K562 (cell line): ENCODE results near the gene MPRIP. TPM values are rescaled to one million over a fixed set of nuclear protein-coding genes. Genes with fewer than 3 reads are reported as not detected.

Experiments
- ATAC-seq: fragments of 200-7000 bp; cut with Tn5 transposase; 3 replicates; pipeline ENCODE4 v1.9.1; 2020; ENCODE audit warnings: moderate library complexity
- BruUV-seq: library from RNA; stranded (reverse); fragments of 400-500 nt; replicated peaks from 2 replicates; lab custom pipeline; 2021; lab: Mats Ljungman, UMichigan
- CTCF ChIA-PET: fragments of 300-600 bp; formaldehyde crosslinking; extraction: SDS; loops from one replicate; lab custom pipeline; 2021; ENCODE audit warnings: low intra/inter-chr PET ratio; lab: Yijun Ruan, JAX
- POLR2A ChIA-PET: fragments of 300-600, 350-650 bp; sonication (Branson Sonifier 250); formaldehyde crosslinking; extraction: SDS; loops from one replicate; lab custom pipeline; 2021; ENCODE audit warnings: antibody characterized with exemption, inconsistent platforms; lab: Yijun Ruan, JAX
- DNase-seq, 4 experiments: peaks; one replicate each; pipeline versions ENCODE4 v3.0.0 to v3.0.0-alpha.2; 2011 to 2018; ENCODE audit warnings: low spot score in 3 of 4, mixed read lengths in 3 of 4; ENCODE audit errors: extremely low read depth in 1 of 4
- FAIRE-seq: peaks from 2 replicates; lab custom pipeline; 2011; peaks lifted over from hg19 to GRCh38; lab: Jason Lieb, UNC
- H2AFZ ChIP-seq: 2 replicates; pipeline ENCODE4 v1.6.0; 2011; ENCODE audit warnings: low read depth, low read length, control low read depth, inconsistent platforms
- H3K27ac ChIP-seq: fragments of 200-600 bp; 3 replicates; pipeline ENCODE4 v1.8.0; 2011; ENCODE audit warnings: low read depth, mild to moderate bottlenecking, control low read depth, inconsistent platforms, low read length, moderate library complexity, mixed read lengths; ENCODE audit errors: extremely low read depth
- H3K27me3 ChIP-seq, 2 experiments: fragments of 300-600 bp in 1 of 2; 2 replicates in 1 of 2; 3 replicates in 1 of 2; pipeline versions ENCODE4 v1.6.0 to v1.8.0; 2011; ENCODE audit warnings: inconsistent platforms in 2 of 2, low read length in 2 of 2, mild to moderate bottlenecking in 1 of 2, mixed read lengths in 1 of 2, moderate library complexity in 1 of 2; ENCODE audit not compliant: control insufficient read depth in 2 of 2, insufficient read depth in 2 of 2
- H3K36me3 ChIP-seq: fragments of 300-600 bp; 3 replicates; pipeline ENCODE4 v1.8.0; 2011; ENCODE audit warnings: mild to moderate bottlenecking, low read length, inconsistent platforms; ENCODE audit not compliant: control insufficient read depth, insufficient read depth
- H3K4me1 ChIP-seq, 2 experiments: fragments of 200-600 bp in 1 of 2; replicated peaks in 1 of 2; 2 replicates in 1 of 2; 3 replicates in 1 of 2; pipeline versions ENCODE4 v1.5.1 to v1.8.0; 2011; ENCODE audit warnings: inconsistent platforms in 2 of 2, low read length in 2 of 2, mild to moderate bottlenecking in 1 of 2, mixed read lengths in 1 of 2, moderate library complexity in 1 of 2; ENCODE audit not compliant: control insufficient read depth in 2 of 2, insufficient read depth in 2 of 2
- H3K4me2 ChIP-seq: 2 replicates; pipeline ENCODE4 v1.6.1; 2011; ENCODE audit warnings: low read length, control low read depth, inconsistent platforms, mixed read lengths; ENCODE audit not compliant: insufficient read depth
- H3K4me3 ChIP-seq: fragments of 200-600 bp; sonication (generic), shearing (Covaris generic); 2 replicates; pipeline ENCODE4 v1.5.1; 2016; ENCODE audit warnings: control low read depth, inconsistent platforms
- H3K79me2 ChIP-seq: fragments of 200-600 bp; 3 replicates; pipeline ENCODE4 v1.8.0; 2011; ENCODE audit warnings: low read length, inconsistent platforms; ENCODE audit not compliant: control insufficient read depth, insufficient read depth
- H3K9ac ChIP-seq, 2 experiments: 2 replicates each; pipeline versions ENCODE4 v1.6.0 to v1.6.1; 2011; ENCODE audit warnings: low read depth in 2 of 2, low read length in 2 of 2, control low read depth in 1 of 2, inconsistent platforms in 1 of 2, mild to moderate bottlenecking in 1 of 2, mixed read lengths in 1 of 2; ENCODE audit not compliant: insufficient read depth in 1 of 2
- H3K9me1 ChIP-seq: one replicate; pipeline ENCODE4 v1.6.0; 2011; ENCODE audit warnings: inconsistent platforms, mild to moderate bottlenecking, low read length, moderate library complexity; ENCODE audit not compliant: control insufficient read depth, insufficient read depth
- H3K9me3 ChIP-seq: replicated peaks from 2 replicates; pipeline ENCODE4 v1.5.1; 2011; ENCODE audit warnings: low read depth, low read length, inconsistent platforms; ENCODE audit not compliant: control insufficient read depth, insufficient read depth
- H4K20me1 ChIP-seq: replicated peaks from 2 replicates; pipeline ENCODE4 v1.6.1; 2011; ENCODE audit warnings: low read length, inconsistent platforms, mixed read lengths; ENCODE audit not compliant: control insufficient read depth, insufficient read depth
- FOXP1 ChIP-seq: sonication (generic); formaldehyde crosslinking; IDR thresholded peaks from 2 replicates; pipeline ENCODE4 v1.8.0; 2022; ENCODE audit warnings: mild to moderate bottlenecking, missing genetic modification reagents
- RNF2 ChIP-seq: sonication (generic); IDR thresholded peaks from 2 replicates; pipeline ENCODE4 v1.6.1; 2016
- SPI1 ChIP-seq: IDR thresholded peaks from 2 replicates; pipeline ENCODE4 v1.6.1; 2011; ENCODE audit warnings: low read depth, low read length, control low read depth, borderline replicate concordance
- TEAD4 ChIP-seq, 2 experiments: sonication (generic) in 1 of 2; formaldehyde crosslinking in 1 of 2; IDR thresholded peaks; 2 replicates each; pipeline versions ENCODE4 v1.6.1 to v1.8.0; 2012 to 2022; ENCODE audit warnings: borderline replicate concordance in 1 of 2, inconsistent platforms in 1 of 2, low read length in 1 of 2, mild to moderate bottlenecking in 1 of 2, missing genetic modification reagents in 1 of 2
- ZBED1 ChIP-seq: IDR thresholded peaks from 2 replicates; pipeline ENCODE4 v1.6.1; 2014
- ZBTB33 ChIP-seq: sonication (generic); formaldehyde crosslinking; IDR thresholded peaks from 2 replicates; pipeline ENCODE4 v1.8.1; 2023; ENCODE audit warnings: mild to moderate bottlenecking, missing genetic modification reagents
- ZNF212 ChIP-seq: fragments of 450-650 bp; formaldehyde crosslinking; IDR thresholded peaks from 2 replicates; pipeline ENCODE4 v1.4.0; 2020; ENCODE audit warnings: mild to moderate bottlenecking
- ZNF584 ChIP-seq: fragments of 200-800 bp; sonication (Bioruptor generic); IDR thresholded peaks from 2 replicates; pipeline ENCODE4 v1.6.1; 2016; ENCODE audit warnings: low read depth, mild to moderate bottlenecking, missing genetic modification characterization, missing compliant biosample characterization
- WGBS: fragments of 100-300 bp; shearing (Covaris generic); methylation state at CpG from one replicate; pipeline ENCODE4 v1.1.6; 2016; ENCODE audit warnings: low coverage, mixed read lengths; ENCODE audit not compliant: insufficient coverage; ENCODE audit errors: missing lambda C conversion rate; 5-methylcytosine and 5-hydroxymethylcytosine counted together
- in situ Hi-C: fragments of 300-500 bp; cut with MboI; formaldehyde crosslinking; loops from 4 replicates; pipeline ENCODE4 v1.15.0; 2018; ENCODE audit warnings: inconsistent platforms, mixed read lengths
- intact Hi-C: fragments of 100-400 bp; cut with micrococcal nuclease; formaldehyde crosslinking; loops from 2 replicates; pipeline ENCODE4 v1.14.2; 2022
- polyA plus RNA-seq, 8 experiments: library from polyadenylated mRNA; depleted of rRNA in 4 of 8; stranded (reverse) in 5 of 8; unstranded in 3 of 8; fragments of >200 nt; fragmentation: Nextera tagmentation in 2 of 8; fragmentation: Illumina TruSeq in 1 of 8; extraction: Ambion mirVana in 2 of 8; extraction: Trizol in 1 of 8; gene quantifications; 2 replicates each; pipeline versions ENCODE4 v1.2.1 to v1.2.3, GENCODE V29; 2011 to 2014; ENCODE audit warnings: inconsistent platforms in 1 of 8, missing spikeins in 1 of 8
- total RNA-seq, 7 experiments: library from RNA; depleted of rRNA in 6 of 7; stranded (reverse); fragments of >200 nt in 6 of 7; fragmentation: Illumina TruSeq in 2 of 7; extraction: Trizol in 2 of 7; gene quantifications; 2 replicates each; pipeline versions ENCODE4 v1.2.1 to v1.2.3, GENCODE V29; 2011 to 2021; ENCODE audit warnings: low replicate concordance in 1 of 7

MPRIP gene
- total and polyA plus RNA-seq, 9 of the 15 experiments (the other 6 are each of a cell fraction or from before 2014, with no cell fraction given), result 10.0 to 72.6 (median 30.1) TPM

- no TSS peak for BruUV-seq
- Histone ChIP-seq H2AFZ (no peak overlapping the region), H3K4me3 (no peak overlapping the region), H3K4me2 (no peak overlapping the region), H3K4me1 (no peaks in the 10 kb centered on the region), H4K20me1 (no peaks in the 10 kb centered on the region), H3K27ac (no peak overlapping the region)
- no peak for FAIRE-seq
- no peak for DNase-seq
- no peak for ATAC-seq
- TF ChIP-seq ZBTB33 (CRISPR knock-in tag) (no peak), TEAD4 (IDR thresholded peaks at IDR 0.05; ENCODE audit: low read length) (no peak), TEAD4 (CRISPR knock-in tag; IDR thresholded peaks at IDR 0.05; ENCODE audit: borderline replicate concordance) (no peak), ZBED1 (no peak), SPI1 (no peak), FOXP1 (CRISPR knock-in tag) (no peak), ZNF212 (no peak), ZNF584 (CRISPR knock-in tag) (no peak), RNF2 (no peak)
- TF ChIP-seq, all 486 proteins: peak for 0
- WGBS, result 84% methylated on average over 4 of the region's 4 CpGs
- in situ Hi-C loops, result no loop called here
- intact Hi-C loops, result no loop called here
- peaks cover 3% of the 10 kb centered on the region for H3K9me1 ChIP-seq
- H3K36me3 ChIP-seq, result peaks cover 39% of the 10 kb centered on the region; the same call in 2 of the 3 replicates
- H3K27me3 ChIP-seq, result no peaks in the 10 kb centered on the region
- H3K79me2 ChIP-seq, result no peaks in the 10 kb centered on the region
- POLR2A ChIA-PET, result interaction anchor here (0.6 kb wide), 1 partner anchor 25 kb away, joined by 3 read pairs; no protein-coding TSS in a partner anchor
- CTCF ChIA-PET, result no interaction called here
- H3K9me3 ChIP-seq, result no peaks in the 10 kb centered on the region
- no peak overlapping the region for H3K9ac ChIP-seq
Measured at GRCh38 chr17:17161759-17162158, 119.5 kb downstream of the MPRIP start.
